Parathyroid adenoma (tissue), 2 donors: ENCODE data around the gene VEGFA.

Experiments used
- H2AFZ ChIP-seq: fragments of 300-600 bp; sonication (generic); one replicate; pipeline ENCODE4 v1.7.0; 2017; ENCODE audit warnings: antibody characterized with exemption, mild to moderate bottlenecking
- H3K27ac ChIP-seq: fragments of 300-600 bp; sonication (generic); one replicate; pipeline ENCODE4 v1.7.0; 2017
- H3K27me3 ChIP-seq: fragments of 300-600 bp; sonication (generic); one replicate; pipeline ENCODE4 v1.7.0; 2017; ENCODE audit warnings: low read length; ENCODE audit not compliant: control insufficient read depth, insufficient read depth
- H3K36me3 ChIP-seq: fragments of 300-600 bp; sonication (generic); one replicate; pipeline ENCODE4 v1.7.0; 2017; ENCODE audit warnings: low read length; ENCODE audit not compliant: control insufficient read depth, insufficient read depth
- H3K4me1 ChIP-seq: fragments of 300-600 bp; sonication (generic); one replicate; pipeline ENCODE4 v1.7.0; 2017; ENCODE audit warnings: control low read depth
- H3K4me2 ChIP-seq: fragments of 300-600 bp; sonication (generic); one replicate; pipeline ENCODE4 v1.7.0; 2017; ENCODE audit warnings: low read length
- H3K4me3 ChIP-seq: fragments of 300-600 bp; sonication (generic); one replicate; pipeline ENCODE4 v1.7.0; 2017; ENCODE audit warnings: low read depth, low read length
- H3K79me2 ChIP-seq: fragments of 300-600 bp; sonication (generic); one replicate; pipeline ENCODE4 v1.7.0; 2017; ENCODE audit warnings: control low read depth
- H3K9ac ChIP-seq: fragments of 300-600 bp; sonication (generic); one replicate; pipeline ENCODE4 v1.7.0; 2017; ENCODE audit warnings: mild to moderate bottlenecking
- H3K9me3 ChIP-seq: fragments of 300-600 bp; sonication (generic); one replicate; pipeline ENCODE4 v1.7.0; 2017; ENCODE audit warnings: low read length; ENCODE audit not compliant: control insufficient read depth
- CTCF ChIP-seq: fragments of 300-600 bp; sonication (generic); IDR thresholded peaks from one replicate; pipeline ENCODE4 v1.7.0; 2017; ENCODE audit warnings: antibody characterized with exemption, mild to moderate bottlenecking
- donor health status: primary hyperparathyroidism.

VEGFA gene

GRCh38 chr6:43728586-43728985 is 41.4 kb upstream of the VEGFA start:
- H3K79me2 ChIP-seq, result no peaks in the 10 kb centered on the region
- no peaks in the 10 kb centered on the region for H3K4me1 ChIP-seq
- no peaks in the 10 kb centered on the region for H3K36me3 ChIP-seq
- no peak overlapping the region for H2AFZ ChIP-seq
- no peak overlapping the region for H3K4me2 ChIP-seq
- TF ChIP-seq CTCF, result no peak
- no peak overlapping the region for H3K9ac ChIP-seq
- no peak overlapping the region for H3K4me3 ChIP-seq
- no peaks in the 10 kb centered on the region for H3K27me3 ChIP-seq
- H3K27ac ChIP-seq, result no peak overlapping the region
- H3K9me3 ChIP-seq, result no peaks in the 10 kb centered on the region

- no peaks in the 10 kb centered on the region for H3K9me3 ChIP-seq
- no peak overlapping the region for H3K9ac ChIP-seq
- no peaks in the 10 kb centered on the region for H3K27me3 ChIP-seq
- H2AFZ ChIP-seq, result no peak overlapping the region
- no peaks in the 10 kb centered on the region for H3K4me1 ChIP-seq
- no peak overlapping the region for H3K4me2 ChIP-seq
- no peak overlapping the region for H3K4me3 ChIP-seq
- no peak overlapping the region for H3K27ac ChIP-seq
- TF ChIP-seq CTCF, result no peak
- H3K36me3 ChIP-seq, result no peaks in the 10 kb centered on the region
- H3K79me2 ChIP-seq, result no peaks in the 10 kb centered on the region
These were observed 40.5 kb upstream of the VEGFA start for GRCh38 chr6:43729537-43729936.

GRCh38 chr6:43730634-43731033 is 39.4 kb upstream of the VEGFA start:
- Histone ChIP-seq H3K4me3 (no peak overlapping the region), H3K9ac (no peak overlapping the region), H3K9me3 (no peaks in the 10 kb centered on the region), H2AFZ (no peak overlapping the region), H3K4me2 (no peak overlapping the region), H3K27ac (no peak overlapping the region), H3K36me3 (no peaks in the 10 kb centered on the region), H3K79me2 (no peaks in the 10 kb centered on the region), H3K4me1 (no peaks in the 10 kb centered on the region), H3K27me3 (no peaks in the 10 kb centered on the region)
- no peak for TF ChIP-seq CTCF

- H3K4me3 ChIP-seq, result no peak overlapping the region
- no peak overlapping the region for H3K27ac ChIP-seq
- H2AFZ ChIP-seq, result no peak overlapping the region
- H3K79me2 ChIP-seq, result no peaks in the 10 kb centered on the region
- H3K36me3 ChIP-seq, result no peaks in the 10 kb centered on the region
- TF ChIP-seq CTCF, result no peak
- H3K27me3 ChIP-seq, result no peaks in the 10 kb centered on the region
- H3K9me3 ChIP-seq, result no peaks in the 10 kb centered on the region
- no peaks in the 10 kb centered on the region for H3K4me1 ChIP-seq
- H3K9ac ChIP-seq, result no peak overlapping the region
- no peak overlapping the region for H3K4me2 ChIP-seq
These were observed 36.3 kb upstream of the VEGFA start for GRCh38 chr6:43733471-43734293.

- H3K27me3 ChIP-seq, result no peaks in the 10 kb centered on the region
- no peaks in the 10 kb centered on the region for H3K36me3 ChIP-seq
- no peak overlapping the region for H3K4me3 ChIP-seq
- H3K4me2 ChIP-seq, result no peak overlapping the region
- H3K9me3 ChIP-seq, result no peaks in the 10 kb centered on the region
- H2AFZ ChIP-seq, result no peak overlapping the region
- no peak overlapping the region for H3K9ac ChIP-seq
- H3K4me1 ChIP-seq, result no peaks in the 10 kb centered on the region
- TF ChIP-seq CTCF, result no peak
- H3K79me2 ChIP-seq, result no peaks in the 10 kb centered on the region
- no peak overlapping the region for H3K27ac ChIP-seq
These were observed 35.7 kb upstream of the VEGFA start for GRCh38 chr6:43734294-43734665.
